ENCODE results near the gene MATN4.

The MATN4 gene

DNA sequence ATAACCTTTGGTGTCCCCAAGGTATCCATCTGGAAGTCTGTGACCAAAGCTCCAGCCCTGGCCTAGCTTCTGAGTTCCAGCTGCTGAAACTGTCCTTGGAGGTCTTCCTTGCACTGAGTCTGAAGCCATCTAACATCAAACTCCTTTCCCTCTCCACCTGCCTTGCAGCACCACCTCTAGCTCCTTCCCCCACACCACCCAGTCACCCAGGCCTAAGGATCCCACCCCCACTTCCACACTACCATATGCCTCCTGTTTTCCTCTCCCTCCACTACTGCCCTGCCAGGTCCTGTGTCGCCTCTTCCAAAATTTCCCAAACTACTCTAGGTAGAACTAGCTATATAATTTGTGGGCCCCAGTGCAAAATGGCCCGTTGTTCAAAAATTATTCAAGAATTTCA is 10.8 kb upstream of the MATN4 start:
- TF ChIP-seq, protein P1, sequence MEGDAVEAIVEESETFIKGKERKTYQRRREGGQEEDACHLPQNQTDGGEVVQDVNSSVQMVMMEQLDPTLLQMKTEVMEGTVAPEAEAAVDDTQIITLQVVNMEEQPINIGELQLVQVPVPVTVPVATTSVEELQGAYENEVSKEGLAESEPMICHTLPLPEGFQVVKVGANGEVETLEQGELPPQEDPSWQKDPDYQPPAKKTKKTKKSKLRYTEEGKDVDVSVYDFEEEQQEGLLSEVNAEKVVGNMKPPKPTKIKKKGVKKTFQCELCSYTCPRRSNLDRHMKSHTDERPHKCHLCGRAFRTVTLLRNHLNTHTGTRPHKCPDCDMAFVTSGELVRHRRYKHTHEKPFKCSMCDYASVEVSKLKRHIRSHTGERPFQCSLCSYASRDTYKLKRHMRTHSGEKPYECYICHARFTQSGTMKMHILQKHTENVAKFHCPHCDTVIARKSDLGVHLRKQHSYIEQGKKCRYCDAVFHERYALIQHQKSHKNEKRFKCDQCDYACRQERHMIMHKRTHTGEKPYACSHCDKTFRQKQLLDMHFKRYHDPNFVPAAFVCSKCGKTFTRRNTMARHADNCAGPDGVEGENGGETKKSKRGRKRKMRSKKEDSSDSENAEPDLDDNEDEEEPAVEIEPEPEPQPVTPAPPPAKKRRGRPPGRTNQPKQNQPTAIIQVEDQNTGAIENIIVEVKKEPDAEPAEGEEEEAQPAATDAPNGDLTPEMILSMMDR (conservative IDR thresholded peaks at IDR 0.05; ENCODE audit: low read depth, low read length) = no peak
- Histone ChIP-seq H2AFZ (ENCODE audit: low read depth) (no peak overlapping the region), H3K27ac (no peak overlapping the region), H3K27me3 (ENCODE audit: insufficient read depth, low read depth) (no peaks in the 10 kb centered on the region), H4K20me1 (ENCODE audit: insufficient read depth) (no peaks in the 10 kb centered on the region), H3K4me1 (ENCODE audit: low read depth, poor library complexity, severe bottlenecking) (peaks cover 41% of the 10 kb centered on the region), H3K4me2 (no peak overlapping the region), H3K36me3 (ENCODE audit: insufficient read depth) (no peaks in the 10 kb centered on the region), H3K79me2 (ENCODE audit: insufficient read depth, low read depth) (no peaks in the 10 kb centered on the region), H3K4me3 (IDR thresholded peaks at IDR 0.05; ENCODE audit: insufficient read depth, low read depth, low read length) (no peak overlapping the region), H3K9ac (no peak overlapping the region)

DNA sequence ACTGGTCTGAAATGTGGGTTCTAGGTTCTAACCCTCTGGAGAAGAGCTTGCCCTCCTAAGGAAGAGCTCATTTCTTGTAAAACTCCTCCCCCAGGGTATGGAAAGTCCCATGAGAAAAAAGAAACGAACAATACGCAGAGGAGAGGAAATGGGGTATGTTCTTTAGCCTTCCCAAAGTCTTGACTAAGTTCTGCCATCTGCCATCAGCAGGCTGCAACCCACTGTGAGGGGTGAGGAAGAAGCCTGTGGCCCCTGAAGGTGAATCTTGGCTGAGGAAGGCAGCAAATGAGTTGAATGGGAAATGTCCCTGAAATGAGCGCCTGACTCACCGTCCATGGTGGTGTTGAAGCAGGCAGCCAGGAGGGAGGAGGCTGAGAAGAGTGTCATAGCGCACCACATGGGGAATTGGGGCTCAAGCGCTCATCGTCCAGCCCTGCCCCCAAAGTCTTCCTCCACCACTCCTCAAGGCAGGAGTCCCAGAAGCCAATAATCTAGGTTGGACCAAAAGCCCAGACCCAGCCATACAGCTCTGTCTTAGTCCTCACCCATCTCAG is 10.4 kb upstream of the MATN4 start:
- Histone ChIP-seq H3K4me1 (ENCODE audit: low read depth, poor library complexity, severe bottlenecking) (peaks cover 41% of the 10 kb centered on the region), H3K27me3 (ENCODE audit: insufficient read depth, low read depth) (no peaks in the 10 kb centered on the region), H3K9ac (no peak overlapping the region), H4K20me1 (ENCODE audit: insufficient read depth) (no peaks in the 10 kb centered on the region), H3K79me2 (ENCODE audit: insufficient read depth, low read depth) (no peaks in the 10 kb centered on the region), H2AFZ (ENCODE audit: low read depth) (no peak overlapping the region), H3K27ac (no peak overlapping the region), H3K4me2 (no peak overlapping the region), H3K4me3 (IDR thresholded peaks at IDR 0.05; ENCODE audit: insufficient read depth, low read depth, low read length) (no peak overlapping the region), H3K36me3 (ENCODE audit: insufficient read depth) (no peaks in the 10 kb centered on the region)
- TF ChIP-seq, protein P1 (conservative IDR thresholded peaks at IDR 0.05; ENCODE audit: low read depth, low read length) = no peak

DNA sequence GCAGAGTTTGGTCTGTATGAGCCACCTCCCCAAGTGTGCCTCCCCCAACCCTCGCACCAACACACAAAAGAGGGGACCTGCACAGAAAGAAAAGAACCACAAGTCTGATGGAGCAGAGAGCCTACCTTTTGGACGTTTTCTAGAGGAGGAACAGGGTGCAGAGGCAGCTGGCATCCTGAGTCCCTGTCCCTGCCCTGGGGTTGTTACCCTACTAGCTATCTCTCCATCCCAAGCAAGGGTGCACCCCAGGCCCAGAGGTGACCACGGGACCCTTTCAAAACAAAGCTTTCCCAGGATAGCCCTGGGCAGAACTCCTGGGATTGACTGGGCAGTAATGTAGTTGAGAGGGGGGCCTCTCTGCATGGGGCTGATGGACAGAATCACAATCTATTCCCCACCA is 9.7 kb upstream of the MATN4 start:
- no peaks in the 10 kb centered on the region for H3K79me2 ChIP-seq (ENCODE audit: insufficient read depth, low read depth)
- no peak overlapping the region for H3K9ac ChIP-seq
- H3K4me2 ChIP-seq = no peak overlapping the region
- H4K20me1 ChIP-seq (ENCODE audit: insufficient read depth) = no peaks in the 10 kb centered on the region
- no peaks in the 10 kb centered on the region for H3K27me3 ChIP-seq (ENCODE audit: insufficient read depth, low read depth)
- H3K36me3 ChIP-seq (ENCODE audit: insufficient read depth) = no peaks in the 10 kb centered on the region
- H2AFZ ChIP-seq (ENCODE audit: low read depth) = no peak overlapping the region
- H3K27ac ChIP-seq = no peak overlapping the region
- H3K4me3 ChIP-seq (IDR thresholded peaks at IDR 0.05; ENCODE audit: insufficient read depth, low read depth, low read length) = no peak overlapping the region
- H3K4me1 ChIP-seq (ENCODE audit: low read depth, poor library complexity, severe bottlenecking) = peaks cover 41% of the 10 kb centered on the region
- TF ChIP-seq, protein P1 (conservative IDR thresholded peaks at IDR 0.05; ENCODE audit: low read depth, low read length) = no peak

DNA sequence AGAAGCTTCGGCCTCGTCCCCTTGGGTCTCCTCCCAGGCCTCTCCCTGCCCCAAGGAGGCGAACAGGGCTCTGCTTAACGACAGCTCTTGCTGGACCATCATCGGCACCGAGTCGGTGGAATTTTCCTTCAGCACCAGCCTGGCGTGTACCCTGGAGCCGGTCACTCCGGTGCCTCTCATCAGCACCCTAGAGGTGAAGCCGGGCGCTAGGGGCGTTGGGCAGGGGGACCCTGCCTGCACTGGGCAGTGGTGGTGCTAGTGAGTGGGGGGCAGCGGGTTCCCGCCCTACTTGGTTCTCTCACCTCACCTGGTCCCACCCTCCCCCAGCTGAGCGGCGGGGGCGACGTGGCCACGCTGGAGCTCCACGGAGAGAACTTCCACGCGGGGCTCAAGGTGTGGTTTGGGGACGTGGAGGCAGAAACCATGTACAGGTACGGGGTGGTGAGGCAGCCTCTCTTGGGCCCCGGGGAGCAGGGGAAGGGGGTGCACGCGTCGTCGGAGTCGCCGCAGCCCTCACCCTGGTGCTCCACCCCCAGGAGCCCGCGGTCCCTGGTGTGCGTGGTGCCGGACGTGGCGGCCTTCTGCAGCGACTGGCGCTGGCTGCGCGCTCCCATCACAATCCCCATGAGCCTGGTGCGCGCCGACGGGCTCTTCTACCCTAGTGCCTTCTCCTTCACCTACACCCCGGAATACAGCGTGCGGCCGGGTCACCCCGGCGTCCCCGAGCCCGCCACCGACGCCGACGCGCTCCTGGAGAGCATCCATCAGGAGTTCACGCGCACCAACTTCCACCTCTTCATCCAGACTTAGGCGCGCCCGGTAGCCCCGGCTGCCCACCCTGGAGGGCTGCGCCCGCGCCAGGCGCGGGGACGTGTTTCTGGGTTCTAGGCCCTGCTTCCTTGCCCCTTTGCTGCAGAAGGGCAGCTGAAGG is 8.3 kb upstream of the MATN4 start:
- TF ChIP-seq, protein P1 (conservative IDR thresholded peaks at IDR 0.05; ENCODE audit: low read depth, low read length) = no peak
- no peak overlapping the region for H3K4me3 ChIP-seq (IDR thresholded peaks at IDR 0.05; ENCODE audit: insufficient read depth, low read depth, low read length)

More for the DNA sequence above, 8.3 kb upstream of the MATN4 start:
- no peaks in the 10 kb centered on the region for H3K36me3 ChIP-seq (ENCODE audit: insufficient read depth)
- H3K4me1 ChIP-seq (ENCODE audit: low read depth, poor library complexity, severe bottlenecking) = peaks cover 38% of the 10 kb centered on the region
- H3K79me2 ChIP-seq (ENCODE audit: insufficient read depth, low read depth) = no peaks in the 10 kb centered on the region
- no peak overlapping the region for H3K27ac ChIP-seq
- H3K4me2 ChIP-seq = no peak overlapping the region
- H3K9ac ChIP-seq = no peak overlapping the region
- no peak overlapping the region for H2AFZ ChIP-seq (ENCODE audit: low read depth)
- no peaks in the 10 kb centered on the region for H4K20me1 ChIP-seq (ENCODE audit: insufficient read depth)
- no peaks in the 10 kb centered on the region for H3K27me3 ChIP-seq (ENCODE audit: insufficient read depth, low read depth)

Measured in KMS-11 (cell line).